Karpas-422 (cell line): ENCODE measurements around the gene MRPS2. TPM values are rescaled to one million over a fixed set of nuclear protein-coding genes. Genes with fewer than 3 reads are reported as not detected.
"Not testable (repeated sequence)": the region's sequence is repeated elsewhere in the genome, so short reads cannot be mapped to it uniquely, and the experiment has no call there.

ENCODE experiments used
- DNase-seq: peaks from one replicate; pipeline ENCODE4 v3.0.0-alpha.2; 2015
- H2AFZ ChIP-seq: fragments of 200-600 bp; sonication (generic); 2 replicates; pipeline ENCODE4 v1.6.1; 2014; ENCODE audit warnings: antibody characterized with exemption, low read length, mixed read lengths
- H3K27ac ChIP-seq: fragments of 200-600 bp; sonication (generic); 2 replicates; pipeline ENCODE4 v1.5.1; 2014; ENCODE audit warnings: mild to moderate bottlenecking, low read length, moderate library complexity
- H3K27me3 ChIP-seq: fragments of 200-600 bp; sonication (generic); 2 replicates; pipeline ENCODE4 v1.6.1; 2014; ENCODE audit warnings: low read length, mixed read lengths
- H3K36me3 ChIP-seq: fragments of 200-600 bp; sonication (generic); 2 replicates; pipeline ENCODE4 v1.6.1; 2014; ENCODE audit warnings: low read length, mixed read lengths; ENCODE audit not compliant: insufficient read depth
- H3K4me1 ChIP-seq: fragments of 200-600 bp; sonication (generic); 2 replicates; pipeline ENCODE4 v1.6.1; 2014; ENCODE audit warnings: mild to moderate bottlenecking, low read length, mixed read lengths
- H3K4me2 ChIP-seq: fragments of 200-600 bp; sonication (generic); 2 replicates; pipeline ENCODE4 v1.6.1; 2014; ENCODE audit warnings: low read length, low read depth, mild to moderate bottlenecking; ENCODE audit not compliant: poor library complexity, severe bottlenecking
- H3K4me3 ChIP-seq: fragments of 200-600 bp; sonication (generic); 2 replicates; pipeline ENCODE4 v1.5.1; 2014; ENCODE audit warnings: mild to moderate bottlenecking, antibody characterized with exemption, low read length, mixed read lengths
- H3K79me2 ChIP-seq: fragments of 200-600 bp; sonication (generic); 2 replicates; pipeline ENCODE4 v1.6.1; 2014; ENCODE audit warnings: mild to moderate bottlenecking, low read length, mixed read lengths
- H3K9ac ChIP-seq: fragments of 200-600 bp; sonication (generic); 2 replicates; pipeline ENCODE4 v1.6.0; 2014; ENCODE audit warnings: low read length
- H3K9me2 ChIP-seq: fragments of 200-600 bp; sonication (generic), shearing (Covaris generic); replicated peaks from 2 replicates; pipeline ENCODE4 v1.6.0; 2014; ENCODE audit warnings: mild to moderate bottlenecking, low read length, moderate library complexity; ENCODE audit not compliant: insufficient read depth
- H3K9me3 ChIP-seq: fragments of 300-700, 200-600 bp; sonication (generic); 2 replicates; pipeline ENCODE4 v1.6.1; 2014; ENCODE audit warnings: low read length, mixed read lengths
- H4K20me1 ChIP-seq: fragments of 200-600 bp; sonication (generic); 2 replicates; pipeline ENCODE4 v1.6.1; 2014; ENCODE audit warnings: mild to moderate bottlenecking, antibody characterized with exemption, low read length, low read depth; ENCODE audit not compliant: insufficient read depth
- total RNA-seq: library from RNA; depleted of rRNA; stranded (reverse); fragments of >200 nt; shearing (Covaris generic); gene quantifications from 2 replicates; pipeline ENCODE4 v1.2.3, GENCODE V29; 2014; ENCODE audit warnings: low replicate concordance

MRPS2 gene
- total RNA-seq, 1 experiment from 2014 or later = 47.9 TPM

- Histone ChIP-seq H3K9ac (no peak overlapping the region), H3K4me1 (no peaks in the 10 kb centered on the region), H3K4me3 (no peak overlapping the region), H3K36me3 (no peaks in the 10 kb centered on the region), H3K27me3 (no peaks in the 10 kb centered on the region), H4K20me1 (no peaks in the 10 kb centered on the region), H3K79me2 (no peaks in the 10 kb centered on the region), H3K9me2 (no peaks in the 10 kb centered on the region), H3K4me2 (no peak overlapping the region), H3K27ac (no peak overlapping the region), H2AFZ (no peak overlapping the region), H3K9me3 (no peaks in the 10 kb centered on the region)
- DNase-seq = no peak
These were observed 22.4 kb downstream of the MRPS2 start for GRCh38 chr9:135522931-135523330.

- Histone ChIP-seq H3K36me3 (no peaks in the 10 kb centered on the region), H4K20me1 (no peaks in the 10 kb centered on the region), H3K4me3 (no peak overlapping the region), H2AFZ (no peak overlapping the region), H3K9me3 (no peaks in the 10 kb centered on the region), H3K4me2 (no peak overlapping the region), H3K27ac (no peak overlapping the region), H3K79me2 (no peaks in the 10 kb centered on the region), H3K9me2 (no peaks in the 10 kb centered on the region), H3K27me3 (no peaks in the 10 kb centered on the region), H3K4me1 (no peaks in the 10 kb centered on the region), H3K9ac (no peak overlapping the region)
- DNase-seq = no peak
These were observed 23.1 kb downstream of the MRPS2 start for GRCh38 chr9:135523521-135524129.

- Histone ChIP-seq H3K79me2 (no peaks in the 10 kb centered on the region), H3K27ac (no peak overlapping the region), H3K9me2 (no peaks in the 10 kb centered on the region), H3K4me1 (no peaks in the 10 kb centered on the region), H4K20me1 (no peaks in the 10 kb centered on the region), H3K36me3 (no peaks in the 10 kb centered on the region), H3K9ac (no peak overlapping the region), H3K9me3 (no peaks in the 10 kb centered on the region), H3K27me3 (no peaks in the 10 kb centered on the region), H3K4me3 (no peak overlapping the region), H2AFZ (no peak overlapping the region), H3K4me2 (no peak overlapping the region)
- DNase-seq = no peak
These were observed 23.8 kb downstream of the MRPS2 start for GRCh38 chr9:135524130-135524861.

- DNase-seq = no peak
- H3K9me2 ChIP-seq = no peaks in the 10 kb centered on the region
- H3K27ac ChIP-seq = no peak overlapping the region
- no peak overlapping the region for H3K9ac ChIP-seq
- no peaks in the 10 kb centered on the region for H3K27me3 ChIP-seq
- no peak overlapping the region for H3K4me2 ChIP-seq
- no peaks in the 10 kb centered on the region for H3K36me3 ChIP-seq
- H3K4me3 ChIP-seq = no peak overlapping the region
- H4K20me1 ChIP-seq = no peaks in the 10 kb centered on the region
- H3K9me3 ChIP-seq = no peaks in the 10 kb centered on the region
- H3K4me1 ChIP-seq = no peaks in the 10 kb centered on the region
- H3K79me2 ChIP-seq = no peaks in the 10 kb centered on the region
- no peak overlapping the region for H2AFZ ChIP-seq
These were observed 25.0 kb downstream of the MRPS2 start for GRCh38 chr9:135525241-135526088.

- Histone ChIP-seq H3K9me2 (no peaks in the 10 kb centered on the region), H3K4me2 (no peak overlapping the region), H3K4me3 (no peak overlapping the region), H3K4me1 (no peaks in the 10 kb centered on the region), H3K27ac (no peak overlapping the region), H3K9me3 (no peaks in the 10 kb centered on the region), H3K79me2 (no peaks in the 10 kb centered on the region), H2AFZ (no peak overlapping the region), H3K36me3 (no peaks in the 10 kb centered on the region), H3K9ac (no peak overlapping the region), H4K20me1 (no peaks in the 10 kb centered on the region), H3K27me3 (no peaks in the 10 kb centered on the region)
- no peak for DNase-seq
These were observed 25.7 kb downstream of the MRPS2 start for GRCh38 chr9:135526089-135526729.

- no peaks in the 10 kb centered on the region for H3K36me3 ChIP-seq
- no peak overlapping the region for H3K27ac ChIP-seq
- no peaks in the 10 kb centered on the region for H4K20me1 ChIP-seq
- no peak overlapping the region for H3K4me2 ChIP-seq
- no peaks in the 10 kb centered on the region for H3K79me2 ChIP-seq
- H3K9me3 ChIP-seq = no peaks in the 10 kb centered on the region
- H3K4me1 ChIP-seq = no peaks in the 10 kb centered on the region
- no peak overlapping the region for H3K9ac ChIP-seq
- H3K9me2 ChIP-seq = no peaks in the 10 kb centered on the region
- no peak overlapping the region for H2AFZ ChIP-seq
- DNase-seq = no peak
- no peak overlapping the region for H3K4me3 ChIP-seq
- H3K27me3 ChIP-seq = no peaks in the 10 kb centered on the region
These were observed 26.5 kb downstream of the MRPS2 start for GRCh38 chr9:135526730-135527571.

GRCh38 chr9:135528842-135529435, 28.5 kb downstream of the MRPS2 start:
- H3K9ac ChIP-seq, H3K36me3 ChIP-seq, H3K4me3 ChIP-seq, H3K9me3 ChIP-seq, H3K79me2 ChIP-seq, H3K27me3 ChIP-seq, H4K20me1 ChIP-seq, H2AFZ ChIP-seq, H3K27ac ChIP-seq, H3K4me1 ChIP-seq, DNase-seq, H3K4me2 ChIP-seq, H3K9me2 ChIP-seq: not testable (repeated sequence)
